H54 (cell line): ENCODE measurements around the gene FAM114A2.

Experiments used
- DNase-seq: peaks from one replicate; pipeline ENCODE4 v3.0.0; 2011; ENCODE audit warnings: low spot score, mixed read lengths; ENCODE audit not compliant: insufficient read length
- FAIRE-seq: peaks from 3 replicates; lab custom pipeline; 2011; peaks lifted over from hg19 to GRCh38; lab: Jason Lieb, UNC
- POLR2A ChIP-seq: IDR thresholded peaks from 2 replicates; pipeline ENCODE4 v1.6.1; 2011; ENCODE audit warnings: low read depth, mild to moderate bottlenecking, low read length

FAM114A2 gene

GRCh38 chr5:154063372-154063771 is 24.7 kb upstream of the FAM114A2 start:
- TF ChIP-seq POLR2A, result no peak
- no peak for FAIRE-seq
- DNase-seq, result no peak

GRCh38 chr5:154060606-154061005 is 21.9 kb upstream of the FAM114A2 start:
- TF ChIP-seq POLR2A, result no peak
- FAIRE-seq (no peak), DNase-seq (no peak)

GRCh38 chr5:154059583-154059982 is 20.9 kb upstream of the FAM114A2 start:
- no peak for FAIRE-seq

GRCh38 chr5:154059039-154059430 is 20.3 kb upstream of the FAM114A2 start:
- TF ChIP-seq POLR2A, result no peak
- no peak for FAIRE-seq

More at GRCh38 chr5:154059583-154059982, 20.9 kb upstream of the FAM114A2 start:
- TF ChIP-seq POLR2A, result no peak
- DNase-seq, result no peak

GRCh38 chr5:154058055-154059038 is 19.6 kb upstream of the FAM114A2 start:
- FAIRE-seq (no peak), DNase-seq (no peak)
- TF ChIP-seq POLR2A, result no peak

More at GRCh38 chr5:154059039-154059430, 20.3 kb upstream of the FAM114A2 start:
- no peak for DNase-seq

- no peak for TF ChIP-seq POLR2A
- FAIRE-seq, result no peak
- no peak for DNase-seq
These were observed 16.5 kb upstream of the FAM114A2 start for GRCh38 chr5:154055201-154055600.

- FAIRE-seq (no peak), DNase-seq (no peak)
- TF ChIP-seq POLR2A, result no peak
These were observed 14.8 kb upstream of the FAM114A2 start for GRCh38 chr5:154053468-154053867.

GRCh38 chr5:154049636-154050035 is 10.9 kb upstream of the FAM114A2 start:
- TF ChIP-seq POLR2A, result no peak
- DNase-seq (no peak), FAIRE-seq (no peak)

GRCh38 chr5:154047324-154047723 is 8.6 kb upstream of the FAM114A2 start:
- DNase-seq, result no peak
- no peak for FAIRE-seq

GRCh38 chr5:154046486-154046885 is 7.8 kb upstream of the FAM114A2 start:
- FAIRE-seq (no peak), DNase-seq (no peak)
- TF ChIP-seq POLR2A, result no peak

More at GRCh38 chr5:154047324-154047723, 8.6 kb upstream of the FAM114A2 start:
- TF ChIP-seq POLR2A, result no peak

- TF ChIP-seq POLR2A, result no peak
- DNase-seq (no peak), FAIRE-seq (no peak)
These were observed 5.9 kb upstream of the FAM114A2 start for GRCh38 chr5:154044581-154044980.

GRCh38 chr5:154044099-154044498 is 5.4 kb upstream of the FAM114A2 start:
- no peak for DNase-seq
- no peak for FAIRE-seq
- no peak for TF ChIP-seq POLR2A

GRCh38 chr5:154042766-154043165 is 4.1 kb upstream of the FAM114A2 start:
- no peak for FAIRE-seq
- no peak for TF ChIP-seq POLR2A
- no peak for DNase-seq

- FAIRE-seq (no peak), DNase-seq (no peak)
- no peak for TF ChIP-seq POLR2A
These were observed 734 bp upstream of the FAM114A2 start for GRCh38 chr5:154039458-154039829.
